Esophagus muscularis mucosa (tissue), 4 donors: ENCODE results near the gene UNC5A. TPM values are rescaled to one million over a fixed set of nuclear protein-coding genes. Genes with fewer than 3 reads are reported as not detected.

Experiments
- DNase-seq: peaks from one replicate; pipeline ENCODE4 v3.0.0-alpha.2; 2017; ENCODE audit errors: extremely low spot score
- H3K27ac ChIP-seq, 4 donors: fragments of 200-600 bp; sonication (generic); replicated peaks in 1 of 4; 1 replicate in 3 of 4; 2 replicates in 1 of 4; pipeline ENCODE4 v1.5.1; 2016 to 2019; ENCODE audit warnings: mild to moderate bottlenecking in 1 of 4
- H3K27me3 ChIP-seq, 4 donors: fragments of 200-600 bp; sonication (generic); one replicate each; pipeline versions ENCODE4 v1.5.1 to v1.6.0; 2016 to 2019
- H3K36me3 ChIP-seq, 4 donors: fragments of 200-600 bp; sonication (generic); one replicate each; pipeline ENCODE4 v1.5.1; 2016 to 2019
- H3K4me1 ChIP-seq, 4 donors: fragments of 200-600 bp; sonication (generic); one replicate each; pipeline ENCODE4 v1.5.1; 2016 to 2019
- H3K4me3 ChIP-seq, 4 donors: fragments of 200-600 bp; sonication (generic); 1 replicate in 2 of 4; 2 replicates in 2 of 4; pipeline ENCODE4 v1.5.1; 2016 to 2019; ENCODE audit warnings: mild to moderate bottlenecking in 4 of 4, moderate library complexity in 1 of 4
- H3K9me3 ChIP-seq, 4 donors: fragments of 200-600 bp; sonication (generic); 1 replicate in 3 of 4; 2 replicates in 1 of 4; pipeline ENCODE4 v1.5.1; 2016 to 2019
- CTCF ChIP-seq, 3 experiments: fragments of 200-600 bp in 2 of 3; fragments of 450-650 bp in 1 of 3; sonication (generic) in 2 of 3; IDR thresholded peaks; one replicate each; pipeline ENCODE4 v1.5.1; 2017 to 2019; ENCODE audit warnings: antibody characterized with exemption in 3 of 3, mild to moderate bottlenecking in 2 of 3, moderate library complexity in 1 of 3
- EP300 ChIP-seq: sonication (generic); formaldehyde crosslinking; IDR thresholded peaks from one replicate; pipeline ENCODE4 v1.6.1; 2017; ENCODE audit warnings: antibody characterized with exemption
- POLR2A ChIP-seq: fragments of 450-650 bp; IDR thresholded peaks from one replicate; pipeline ENCODE4 v1.6.1; 2017; ENCODE audit warnings: antibody characterized with exemption, moderate library complexity, mild to moderate bottlenecking, low read depth
- POLR2AphosphoS5 ChIP-seq, 2 donors: sonication (generic); formaldehyde crosslinking; IDR thresholded peaks; one replicate each; pipeline ENCODE4 v1.6.1; 2017; ENCODE audit warnings: antibody characterized with exemption in 2 of 2
- WGBS: methylation state at CpG from one replicate; pipeline ENCODE4 v1.1.5; 2018; 5-methylcytosine and 5-hydroxymethylcytosine counted together
- intact Hi-C: fragments of 100-400 bp; cut with DNase I; formaldehyde crosslinking; loops from one replicate; pipeline ENCODE4 v1.15.1; 2023
- total RNA-seq, 4 donors: library from RNA; depleted of rRNA; stranded (reverse); fragments of >200 nt; gene quantifications; one replicate each; pipeline versions ENCODE4 v1.1.0 to v1.2.1, GENCODE V29; 2016

Gene UNC5A
- total RNA-seq, 4 donors from 2014 or later = not detected

GRCh38 chr5:176881021-176881749 is 70.8 kb downstream of the UNC5A start:
- WGBS = 88% methylated on average over 11 of the region's 28 CpGs

DNA sequence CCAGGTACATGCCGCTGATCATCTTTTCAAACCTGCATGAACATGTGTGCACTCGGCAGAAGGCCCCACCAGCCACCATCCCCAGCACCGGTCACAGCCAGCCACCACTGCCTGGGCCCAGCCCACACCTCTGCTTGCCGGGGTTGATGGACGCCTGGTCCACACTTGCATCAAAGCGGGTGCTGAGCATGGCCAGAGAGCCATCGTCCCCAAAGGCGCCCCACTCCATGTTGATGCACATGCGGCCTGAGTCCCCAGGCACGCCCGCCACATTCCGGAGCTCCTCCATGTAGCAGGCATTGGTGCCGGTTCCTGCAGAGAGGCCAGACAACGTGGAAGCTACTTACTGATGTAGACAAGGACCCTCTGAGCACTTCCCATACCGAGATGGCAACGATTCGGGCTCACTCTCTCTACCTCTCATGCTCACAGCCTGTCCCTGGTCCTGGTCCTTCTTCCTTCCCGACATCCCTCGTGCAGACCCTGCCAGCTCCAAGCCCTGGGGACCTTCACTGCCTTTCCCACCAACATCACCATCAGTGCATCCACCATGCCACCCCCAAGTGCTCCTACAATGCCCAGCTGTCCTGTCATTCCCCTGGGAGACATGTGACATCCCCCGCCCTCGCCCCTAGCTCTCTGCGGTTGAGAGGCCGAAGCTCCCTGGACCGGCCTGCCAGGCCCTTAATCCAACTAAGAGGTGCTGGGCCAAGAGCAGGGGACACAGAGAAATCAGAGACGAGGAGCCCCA is 71.6 kb downstream of the UNC5A start:
- 93% methylated on average over 10 of the region's 25 CpGs for WGBS
- no peaks in the 10 kb centered on the region for H3K36me3 ChIP-seq
- no peak overlapping the region for H3K27ac ChIP-seq
- H3K4me3 ChIP-seq = no peak overlapping the region
- H3K4me1 ChIP-seq = no peaks in the 10 kb centered on the region
- H3K27me3 ChIP-seq = peaks cover 0 to 27% (median 0%) of the 10 kb centered on the region in 4 donors
- H3K9me3 ChIP-seq = no peaks in the 10 kb centered on the region
- DNase-seq = no peak
- intact Hi-C loops = no loop called here
- TF ChIP-seq POLR2AphosphoS5 (IDR thresholded peaks at IDR 0.05) = no peak
- no peak for TF ChIP-seq POLR2A
- no peak for TF ChIP-seq EP300

More at GRCh38 chr5:176881021-176881749, 70.8 kb downstream of the UNC5A start:
- Histone ChIP-seq H3K27me3 (peaks cover 0 to 35% (median 0%) of the 10 kb centered on the region in 4 donors), H3K4me1 (no peaks in the 10 kb centered on the region), H3K9me3 (no peaks in the 10 kb centered on the region), H3K4me3 (no peak overlapping the region), H3K27ac (no peak overlapping the region), H3K36me3 (no peaks in the 10 kb centered on the region)
- intact Hi-C loops = no loop called here
- DNase-seq = no peak
- no peak for TF ChIP-seq POLR2AphosphoS5 (IDR thresholded peaks at IDR 0.05)
- TF ChIP-seq POLR2A = no peak
- TF ChIP-seq EP300 = no peak
- TF ChIP-seq CTCF (IDR thresholded peaks at IDR 0.05) = no peak

GRCh38 chr5:176882567-176882903 is 72.2 kb downstream of the UNC5A start:
- TF ChIP-seq EP300 (no peak), POLR2A (no peak), CTCF (IDR thresholded peaks at IDR 0.05) (no peak), POLR2AphosphoS5 (IDR thresholded peaks at IDR 0.05) (no peak)
- Histone ChIP-seq H3K36me3 (no peaks in the 10 kb centered on the region), H3K9me3 (no peaks in the 10 kb centered on the region), H3K4me1 (no peaks in the 10 kb centered on the region), H3K27me3 (peaks cover 0 to 22% (median 0%) of the 10 kb centered on the region in 4 donors), H3K27ac (no peak overlapping the region), H3K4me3 (no peak overlapping the region)
- 69% methylated on average over 6 of the region's 6 CpGs for WGBS
- intact Hi-C loops = no loop called here
- no peak for DNase-seq

DNA sequence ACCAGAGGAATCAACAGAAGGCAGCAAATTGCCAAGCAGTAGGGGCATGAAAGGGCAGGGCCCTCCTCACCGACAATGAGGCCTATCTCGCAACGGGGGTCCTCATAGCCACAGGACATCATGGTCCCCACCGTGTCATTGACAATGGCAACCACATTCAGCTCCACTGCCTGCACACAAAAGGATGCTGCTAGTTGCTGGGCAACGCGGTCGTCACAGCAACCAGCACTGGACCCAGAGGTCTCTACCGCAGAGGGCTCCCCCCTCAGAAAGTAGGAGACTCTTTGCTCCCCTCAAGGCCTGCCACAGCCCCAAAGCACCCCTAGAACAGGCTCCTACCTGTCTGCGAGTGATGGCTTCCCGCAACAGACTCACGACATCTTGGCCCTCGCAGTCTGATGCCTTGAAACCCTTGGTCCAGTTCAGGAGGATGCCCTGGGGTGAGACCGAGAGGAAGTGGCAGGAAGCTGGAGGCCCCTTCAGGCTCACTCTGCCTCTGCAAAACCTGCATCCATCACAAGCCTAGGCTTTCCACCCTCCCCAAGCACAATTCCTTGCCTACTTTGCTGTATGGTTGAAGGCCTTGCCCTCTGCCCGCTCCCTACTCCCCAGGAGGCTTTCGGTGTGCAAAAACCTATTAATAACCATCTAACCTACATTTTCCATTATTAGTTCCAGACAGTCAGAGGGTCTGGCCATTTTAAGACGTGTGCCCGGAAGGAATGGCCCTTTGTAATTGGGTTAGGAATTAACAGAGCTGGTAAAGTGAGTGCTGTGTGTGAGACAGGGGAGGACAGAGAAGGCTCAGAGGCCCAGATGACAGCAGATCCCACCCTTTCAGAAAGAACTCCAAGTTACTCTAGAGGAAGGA is 73.6 kb downstream of the UNC5A start:
- Histone ChIP-seq H3K4me3 (no peak overlapping the region), H3K27me3 (peaks cover 0 to 8% (median 0%) of the 10 kb centered on the region in 4 donors), H3K9me3 (no peaks in the 10 kb centered on the region), H3K4me1 (no peaks in the 10 kb centered on the region), H3K27ac (no peak overlapping the region), H3K36me3 (no peaks in the 10 kb centered on the region)
- TF ChIP-seq POLR2A (no peak), POLR2AphosphoS5 (IDR thresholded peaks at IDR 0.05) (no peak), CTCF (IDR thresholded peaks at IDR 0.05) (no peak), EP300 (no peak)
- no peak for DNase-seq
- intact Hi-C loops = no loop called here
- 91% methylated on average over 12 of the region's 17 CpGs for WGBS

GRCh38 chr5:176884571-176884890 is 74.2 kb downstream of the UNC5A start:
- no peaks in the 10 kb centered on the region for H3K36me3 ChIP-seq
- H3K9me3 ChIP-seq = no peaks in the 10 kb centered on the region
- peaks cover 0 to 2% (median 0%) of the 10 kb centered on the region in 4 donors for H3K27me3 ChIP-seq
- WGBS = 65% methylated on average over 4 of the region's 4 CpGs
- no peak overlapping the region for H3K27ac ChIP-seq
- DNase-seq = no peak
- H3K4me3 ChIP-seq = no peak overlapping the region
- TF ChIP-seq EP300 (no peak), POLR2AphosphoS5 (IDR thresholded peaks at IDR 0.05) (no peak), POLR2A (no peak), CTCF (IDR thresholded peaks at IDR 0.05) (no peak)
- intact Hi-C loops = no loop called here
- no peaks in the 10 kb centered on the region for H3K4me1 ChIP-seq
